ENCODE data around the gene INSM1. TPM values are rescaled to one million over a fixed set of nuclear protein-coding genes. Genes with fewer than 3 reads are reported as not detected.

INSM1 gene
- total RNA-seq, 1 experiment from 2014 or later = 0.05 TPM

DNA sequence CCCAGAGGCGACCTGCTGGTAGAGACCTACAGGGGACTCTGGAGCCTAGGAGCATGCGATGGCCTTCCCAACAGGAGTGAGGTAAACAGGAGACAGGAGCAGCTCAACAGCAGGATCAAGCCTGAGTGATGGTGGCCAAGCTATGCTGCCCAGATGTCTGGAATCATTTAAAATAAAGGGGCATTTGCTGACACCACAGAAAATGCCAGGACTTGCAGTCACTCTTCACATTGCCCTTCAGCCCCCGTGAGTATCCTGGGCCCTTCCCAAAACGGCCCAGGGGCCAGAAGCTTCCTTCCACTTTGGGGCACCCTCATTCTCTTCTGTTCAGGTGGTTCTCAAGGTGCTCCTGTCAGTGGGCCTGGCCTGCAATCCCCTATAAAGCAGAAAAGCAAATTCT lies 23.2 kb downstream of the INSM1 start:
- ChIA-PET CTCF (no interaction called here), POLR2A (no interaction called here)
- Histone ChIP-seq H3K36me3 (ENCODE audit: control insufficient read depth, insufficient read depth, low read length) (no peaks in the 10 kb centered on the region), H3K27ac (ENCODE audit: low read length) (no peak overlapping the region), H3K27me3 (ENCODE audit: control insufficient read depth, insufficient read depth, low read length) (no peaks in the 10 kb centered on the region), H3K9me3 (ENCODE audit: control insufficient read depth, insufficient read depth, low read depth, low read length) (no peaks in the 10 kb centered on the region), H3K4me3 (ENCODE audit: low read depth in 2 of 2, low read length in 2 of 2) (no peak overlapping the region), H3K4me1 (ENCODE audit: control insufficient read depth, insufficient read depth, low read length) (no peaks in the 10 kb centered on the region)
- no TSS peak for BruUV-seq (replicated peaks)
- in situ Hi-C loops (cut with HindIII; ENCODE audit: low pct_unique_long_range_greater_than_20kb, low sequenced_read_pairs) = no loop called here
- no peak for ATAC-seq
- TF ChIP-seq, protein P1, sequence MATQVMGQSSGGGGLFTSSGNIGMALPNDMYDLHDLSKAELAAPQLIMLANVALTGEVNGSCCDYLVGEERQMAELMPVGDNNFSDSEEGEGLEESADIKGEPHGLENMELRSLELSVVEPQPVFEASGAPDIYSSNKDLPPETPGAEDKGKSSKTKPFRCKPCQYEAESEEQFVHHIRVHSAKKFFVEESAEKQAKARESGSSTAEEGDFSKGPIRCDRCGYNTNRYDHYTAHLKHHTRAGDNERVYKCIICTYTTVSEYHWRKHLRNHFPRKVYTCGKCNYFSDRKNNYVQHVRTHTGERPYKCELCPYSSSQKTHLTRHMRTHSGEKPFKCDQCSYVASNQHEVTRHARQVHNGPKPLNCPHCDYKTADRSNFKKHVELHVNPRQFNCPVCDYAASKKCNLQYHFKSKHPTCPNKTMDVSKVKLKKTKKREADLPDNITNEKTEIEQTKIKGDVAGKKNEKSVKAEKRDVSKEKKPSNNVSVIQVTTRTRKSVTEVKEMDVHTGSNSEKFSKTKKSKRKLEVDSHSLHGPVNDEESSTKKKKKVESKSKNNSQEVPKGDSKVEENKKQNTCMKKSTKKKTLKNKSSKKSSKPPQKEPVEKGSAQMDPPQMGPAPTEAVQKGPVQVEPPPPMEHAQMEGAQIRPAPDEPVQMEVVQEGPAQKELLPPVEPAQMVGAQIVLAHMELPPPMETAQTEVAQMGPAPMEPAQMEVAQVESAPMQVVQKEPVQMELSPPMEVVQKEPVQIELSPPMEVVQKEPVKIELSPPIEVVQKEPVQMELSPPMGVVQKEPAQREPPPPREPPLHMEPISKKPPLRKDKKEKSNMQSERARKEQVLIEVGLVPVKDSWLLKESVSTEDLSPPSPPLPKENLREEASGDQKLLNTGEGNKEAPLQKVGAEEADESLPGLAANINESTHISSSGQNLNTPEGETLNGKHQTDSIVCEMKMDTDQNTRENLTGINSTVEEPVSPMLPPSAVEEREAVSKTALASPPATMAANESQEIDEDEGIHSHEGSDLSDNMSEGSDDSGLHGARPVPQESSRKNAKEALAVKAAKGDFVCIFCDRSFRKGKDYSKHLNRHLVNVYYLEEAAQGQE (IDR thresholded peaks at IDR 0.05; ENCODE audit: insufficient read depth in 1 of 2, low read depth in 2 of 2, low read length in 1 of 2) = no peak
- TF ChIP-seq SIN3A (IDR thresholded peaks at IDR 0.05; ENCODE audit: borderline replicate concordance, insufficient read depth, low read depth, low read length) (no peak), TCF7L2 (IDR thresholded peaks at IDR 0.05; ENCODE audit: low read depth, low read length) (no peak), POLR2AphosphoS5 (IDR thresholded peaks at IDR 0.05; ENCODE audit: low read depth, low read length) (no peak)
- TF ChIP-seq, protein P2, sequence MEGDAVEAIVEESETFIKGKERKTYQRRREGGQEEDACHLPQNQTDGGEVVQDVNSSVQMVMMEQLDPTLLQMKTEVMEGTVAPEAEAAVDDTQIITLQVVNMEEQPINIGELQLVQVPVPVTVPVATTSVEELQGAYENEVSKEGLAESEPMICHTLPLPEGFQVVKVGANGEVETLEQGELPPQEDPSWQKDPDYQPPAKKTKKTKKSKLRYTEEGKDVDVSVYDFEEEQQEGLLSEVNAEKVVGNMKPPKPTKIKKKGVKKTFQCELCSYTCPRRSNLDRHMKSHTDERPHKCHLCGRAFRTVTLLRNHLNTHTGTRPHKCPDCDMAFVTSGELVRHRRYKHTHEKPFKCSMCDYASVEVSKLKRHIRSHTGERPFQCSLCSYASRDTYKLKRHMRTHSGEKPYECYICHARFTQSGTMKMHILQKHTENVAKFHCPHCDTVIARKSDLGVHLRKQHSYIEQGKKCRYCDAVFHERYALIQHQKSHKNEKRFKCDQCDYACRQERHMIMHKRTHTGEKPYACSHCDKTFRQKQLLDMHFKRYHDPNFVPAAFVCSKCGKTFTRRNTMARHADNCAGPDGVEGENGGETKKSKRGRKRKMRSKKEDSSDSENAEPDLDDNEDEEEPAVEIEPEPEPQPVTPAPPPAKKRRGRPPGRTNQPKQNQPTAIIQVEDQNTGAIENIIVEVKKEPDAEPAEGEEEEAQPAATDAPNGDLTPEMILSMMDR (IDR thresholded peaks at IDR 0.05) = no peak
- intact Hi-C loops (cut with micrococcal nuclease; ENCODE audit: unreplicated experiment) = no loop called here
- DNase-seq (ENCODE audit: low read depth, low spot score) = no peak

DNA sequence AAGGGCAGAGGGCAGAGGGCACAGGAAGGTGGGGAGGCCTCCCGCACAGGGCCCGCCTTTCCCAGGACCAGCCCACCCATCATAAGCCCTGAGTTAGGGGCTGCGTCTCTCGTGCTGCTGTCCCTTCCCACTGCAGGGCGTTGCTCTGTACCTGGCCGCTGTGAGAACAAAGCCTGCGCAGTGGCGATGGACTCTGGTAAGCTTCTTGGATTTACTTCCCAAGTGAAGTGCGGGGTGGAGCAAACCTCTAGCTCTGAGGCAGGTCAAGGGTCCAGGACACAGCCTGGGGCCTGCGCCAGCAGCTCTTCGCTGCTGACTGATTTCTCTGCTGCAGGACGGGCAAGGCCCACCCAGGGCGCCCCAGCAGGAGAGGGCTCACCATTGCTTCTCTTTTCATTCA lies 23.9 kb downstream of the INSM1 start:
- Histone ChIP-seq H3K4me3 (ENCODE audit: low read depth in 2 of 2, low read length in 2 of 2) (no peak overlapping the region), H3K27ac (ENCODE audit: low read length) (no peak overlapping the region), H3K36me3 (ENCODE audit: control insufficient read depth, insufficient read depth, low read length) (no peaks in the 10 kb centered on the region), H3K9me3 (ENCODE audit: control insufficient read depth, insufficient read depth, low read depth, low read length) (no peaks in the 10 kb centered on the region), H3K27me3 (ENCODE audit: control insufficient read depth, insufficient read depth, low read length) (no peaks in the 10 kb centered on the region), H3K4me1 (ENCODE audit: control insufficient read depth, insufficient read depth, low read length) (no peaks in the 10 kb centered on the region)
- TF ChIP-seq SIN3A (IDR thresholded peaks at IDR 0.05; ENCODE audit: borderline replicate concordance, insufficient read depth, low read depth, low read length) = no peak
- TF ChIP-seq, protein P1 (IDR thresholded peaks at IDR 0.05; ENCODE audit: insufficient read depth in 1 of 2, low read depth in 2 of 2, low read length in 1 of 2) = no peak
- TF ChIP-seq, protein P2 (IDR thresholded peaks at IDR 0.05) = no peak
- TF ChIP-seq POLR2AphosphoS5 (IDR thresholded peaks at IDR 0.05; ENCODE audit: low read depth, low read length) = no peak
- no peak for TF ChIP-seq TCF7L2 (IDR thresholded peaks at IDR 0.05; ENCODE audit: low read depth, low read length)
- in situ Hi-C loops (cut with HindIII; ENCODE audit: low pct_unique_long_range_greater_than_20kb, low sequenced_read_pairs) = no loop called here
- ATAC-seq (no peak), DNase-seq (ENCODE audit: low read depth, low spot score) (no peak)
- intact Hi-C loops (cut with micrococcal nuclease; ENCODE audit: unreplicated experiment) = no loop called here
- ChIA-PET POLR2A (no interaction called here), CTCF (no interaction called here)
- no TSS peak for BruUV-seq (replicated peaks)
